Neural cell (in vitro differentiated cells): ENCODE measurements around the gene CHAF1B. TPM values are rescaled to one million over a fixed set of nuclear protein-coding genes. Genes with fewer than 3 reads are reported as not detected.

ENCODE experiments used
- H2AFZ ChIP-seq: fragments of 200-600, 300-800 bp; sonication (generic), shearing (Covaris generic); 2 replicates; pipeline ENCODE4 v1.6.0; 2014; ENCODE audit warnings: low read depth, mild to moderate bottlenecking, antibody characterized with exemption, low read length, moderate library complexity
- H3F3A ChIP-seq: fragments of 200-600 bp; shearing (Covaris generic); 2 replicates; pipeline ENCODE4 v1.6.1; 2016; ENCODE audit warnings: mild to moderate bottlenecking, moderate library complexity, mixed read lengths, antibody characterized with exemption, low read length; ENCODE audit not compliant: insufficient read depth, poor library complexity, severe bottlenecking
- H3K27ac ChIP-seq: fragments of 200-600, 300-800 bp; sonication (generic), shearing (Covaris generic); 2 replicates; pipeline ENCODE4 v1.5.1; 2014; ENCODE audit warnings: mild to moderate bottlenecking, low read length, moderate library complexity
- H3K27me3 ChIP-seq: fragments of 300-800, 200-600 bp; sonication (generic), shearing (Covaris generic); 2 replicates; pipeline ENCODE4 v1.6.0; 2014; ENCODE audit warnings: mild to moderate bottlenecking, low read depth, low read length, moderate library complexity; ENCODE audit not compliant: insufficient read depth
- H3K36me3 ChIP-seq: fragments of 300-800, 200-600 bp; sonication (generic), shearing (Covaris generic); 2 replicates; pipeline ENCODE4 v1.5.1; 2014; ENCODE audit warnings: mild to moderate bottlenecking, antibody characterized with exemption, low read length, moderate library complexity; ENCODE audit not compliant: insufficient read depth
- H3K4me2 ChIP-seq: fragments of 300-800, 200-600 bp; sonication (generic), shearing (Covaris generic); 2 replicates; pipeline ENCODE4 v1.6.0; 2014; ENCODE audit warnings: mild to moderate bottlenecking, low read length
- H3K4me3 ChIP-seq: fragments of 300-800, 200-600 bp; sonication (generic), shearing (Covaris generic); 2 replicates; pipeline ENCODE4 v1.5.1; 2014; ENCODE audit warnings: mild to moderate bottlenecking, low read length, moderate library complexity
- H3K79me2 ChIP-seq: fragments of 200-600 bp; shearing (Covaris generic); replicated peaks from 2 replicates; pipeline ENCODE4 v1.6.0; 2014; ENCODE audit warnings: mild to moderate bottlenecking, low read length, moderate library complexity; ENCODE audit not compliant: insufficient read depth
- H3K9ac ChIP-seq: fragments of 300-800, 200-600 bp; sonication (generic), shearing (Covaris generic); 2 replicates; pipeline ENCODE4 v1.6.1; 2016; ENCODE audit warnings: mild to moderate bottlenecking, low read length, mixed read lengths
- H3K9me2 ChIP-seq: fragments of 200-600 bp; shearing (Covaris generic); 2 replicates; pipeline ENCODE4 v1.6.1; 2016; ENCODE audit warnings: mild to moderate bottlenecking, low read length, mixed read lengths; ENCODE audit not compliant: insufficient read depth
- H3K9me3 ChIP-seq: fragments of 200-600, 300-800 bp; sonication (generic), shearing (Covaris generic); 2 replicates; pipeline ENCODE4 v1.6.1; 2016; ENCODE audit warnings: mild to moderate bottlenecking, mixed run types, low read length, moderate library complexity, mixed read lengths
- H4K20me1 ChIP-seq: fragments of 200-600 bp; shearing (Covaris generic); 2 replicates; pipeline ENCODE4 v1.6.1; 2016; ENCODE audit warnings: mild to moderate bottlenecking, mixed run types; ENCODE audit not compliant: insufficient read depth
- EP300 ChIP-seq: fragments of 450-650 bp; conservative IDR thresholded peaks from 2 replicates; pipeline ENCODE4 v1.6.1; 2014; ENCODE audit warnings: antibody characterized with exemption, mild to moderate bottlenecking, moderate library complexity; ENCODE audit not compliant: poor library complexity, severe bottlenecking
- EZH2 ChIP-seq: fragments of 200-600, 300-800 bp; shearing (Covaris generic), sonication (generic); IDR thresholded peaks from 2 replicates; pipeline ENCODE4 v1.6.1; 2014; ENCODE audit warnings: antibody characterized with exemption, low read length, borderline replicate concordance, mild to moderate bottlenecking; ENCODE audit not compliant: insufficient read depth, poor library complexity, severe bottlenecking
- MXI1 ChIP-seq: fragments of 450-650 bp; conservative IDR thresholded peaks from 2 replicates; pipeline ENCODE4 v1.6.1; 2014; ENCODE audit warnings: antibody characterized with exemption, mild to moderate bottlenecking; ENCODE audit not compliant: poor library complexity, severe bottlenecking
- POLR2AphosphoS5 ChIP-seq: IDR thresholded peaks from 2 replicates; pipeline ENCODE4 v1.6.1; 2012
- RAD21 ChIP-seq: fragments of 450-650 bp; conservative IDR thresholded peaks from 2 replicates; pipeline ENCODE4 v1.6.1; 2014; ENCODE audit warnings: antibody characterized with exemption, mild to moderate bottlenecking, moderate library complexity
- SMC3 ChIP-seq: fragments of 450-650 bp; conservative IDR thresholded peaks from 2 replicates; pipeline ENCODE4 v1.6.1; 2014; ENCODE audit warnings: antibody characterized with exemption, mild to moderate bottlenecking, moderate library complexity; ENCODE audit not compliant: poor library complexity
- TAF1 ChIP-seq: IDR thresholded peaks from 2 replicates; pipeline ENCODE4 v1.6.1; 2012; ENCODE audit warnings: low read depth
- polyA plus RNA-seq: library from polyadenylated mRNA; depleted of rRNA; stranded (reverse); fragments of >200 nt; gene quantifications from 2 replicates; pipeline ENCODE4 v1.2.3, GENCODE V29; 2014
- TF ChIP-seq, protein P1 (sequence below): IDR thresholded peaks from 2 replicates; pipeline ENCODE4 v1.6.1; 2012; ENCODE audit warnings: borderline replicate concordance
- TF ChIP-seq, protein P2 (sequence below): fragments of 450-650 bp; IDR thresholded peaks from 2 replicates; pipeline ENCODE4 v1.5.1; 2014; ENCODE audit warnings: antibody characterized with exemption, mild to moderate bottlenecking, moderate library complexity; ENCODE audit not compliant: poor library complexity, severe bottlenecking

Gene CHAF1B
- polyA plus RNA-seq, 1 donor from 2014 or later = 0.72 TPM

DNA sequence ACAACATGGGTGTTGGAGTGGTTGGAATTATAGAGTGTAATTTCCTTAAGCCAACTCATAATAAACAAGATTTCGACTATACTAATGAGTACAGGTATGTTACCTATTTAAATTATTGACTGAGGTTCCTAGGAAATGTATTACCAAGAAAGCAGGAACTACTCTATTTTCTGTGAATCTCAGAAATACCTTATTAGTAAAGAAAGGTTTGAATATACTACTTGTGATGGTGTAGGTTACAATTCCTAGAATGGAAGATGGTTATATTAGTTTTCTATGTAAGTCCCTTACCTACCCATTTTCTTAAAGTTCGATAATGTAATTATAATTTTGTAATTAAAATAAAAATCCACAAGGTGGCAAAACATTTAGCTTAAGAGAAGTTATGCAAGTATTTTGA is 35.9 kb upstream of the CHAF1B start:
- Histone ChIP-seq H3K27ac (no peak overlapping the region), H3K9ac (no peak overlapping the region), H3K4me3 (no peak overlapping the region), H3K4me2 (no peak overlapping the region), H3K79me2 (no peaks in the 10 kb centered on the region), H4K20me1 (no peaks in the 10 kb centered on the region), H3K36me3 (peaks cover 20% of the 10 kb centered on the region), H2AFZ (no peak overlapping the region), H3K9me2 (no peaks in the 10 kb centered on the region), H3K27me3 (no peaks in the 10 kb centered on the region), H3F3A (no peaks in the 10 kb centered on the region), H3K9me3 (no peaks in the 10 kb centered on the region)
- TF ChIP-seq SMC3 (no peak), EP300 (no peak), POLR2AphosphoS5 (no peak), RAD21 (no peak), EZH2 (no peak), MXI1 (no peak), TAF1 (no peak)
- TF ChIP-seq, protein P1, sequence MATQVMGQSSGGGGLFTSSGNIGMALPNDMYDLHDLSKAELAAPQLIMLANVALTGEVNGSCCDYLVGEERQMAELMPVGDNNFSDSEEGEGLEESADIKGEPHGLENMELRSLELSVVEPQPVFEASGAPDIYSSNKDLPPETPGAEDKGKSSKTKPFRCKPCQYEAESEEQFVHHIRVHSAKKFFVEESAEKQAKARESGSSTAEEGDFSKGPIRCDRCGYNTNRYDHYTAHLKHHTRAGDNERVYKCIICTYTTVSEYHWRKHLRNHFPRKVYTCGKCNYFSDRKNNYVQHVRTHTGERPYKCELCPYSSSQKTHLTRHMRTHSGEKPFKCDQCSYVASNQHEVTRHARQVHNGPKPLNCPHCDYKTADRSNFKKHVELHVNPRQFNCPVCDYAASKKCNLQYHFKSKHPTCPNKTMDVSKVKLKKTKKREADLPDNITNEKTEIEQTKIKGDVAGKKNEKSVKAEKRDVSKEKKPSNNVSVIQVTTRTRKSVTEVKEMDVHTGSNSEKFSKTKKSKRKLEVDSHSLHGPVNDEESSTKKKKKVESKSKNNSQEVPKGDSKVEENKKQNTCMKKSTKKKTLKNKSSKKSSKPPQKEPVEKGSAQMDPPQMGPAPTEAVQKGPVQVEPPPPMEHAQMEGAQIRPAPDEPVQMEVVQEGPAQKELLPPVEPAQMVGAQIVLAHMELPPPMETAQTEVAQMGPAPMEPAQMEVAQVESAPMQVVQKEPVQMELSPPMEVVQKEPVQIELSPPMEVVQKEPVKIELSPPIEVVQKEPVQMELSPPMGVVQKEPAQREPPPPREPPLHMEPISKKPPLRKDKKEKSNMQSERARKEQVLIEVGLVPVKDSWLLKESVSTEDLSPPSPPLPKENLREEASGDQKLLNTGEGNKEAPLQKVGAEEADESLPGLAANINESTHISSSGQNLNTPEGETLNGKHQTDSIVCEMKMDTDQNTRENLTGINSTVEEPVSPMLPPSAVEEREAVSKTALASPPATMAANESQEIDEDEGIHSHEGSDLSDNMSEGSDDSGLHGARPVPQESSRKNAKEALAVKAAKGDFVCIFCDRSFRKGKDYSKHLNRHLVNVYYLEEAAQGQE = no peak
- TF ChIP-seq, protein P2, sequence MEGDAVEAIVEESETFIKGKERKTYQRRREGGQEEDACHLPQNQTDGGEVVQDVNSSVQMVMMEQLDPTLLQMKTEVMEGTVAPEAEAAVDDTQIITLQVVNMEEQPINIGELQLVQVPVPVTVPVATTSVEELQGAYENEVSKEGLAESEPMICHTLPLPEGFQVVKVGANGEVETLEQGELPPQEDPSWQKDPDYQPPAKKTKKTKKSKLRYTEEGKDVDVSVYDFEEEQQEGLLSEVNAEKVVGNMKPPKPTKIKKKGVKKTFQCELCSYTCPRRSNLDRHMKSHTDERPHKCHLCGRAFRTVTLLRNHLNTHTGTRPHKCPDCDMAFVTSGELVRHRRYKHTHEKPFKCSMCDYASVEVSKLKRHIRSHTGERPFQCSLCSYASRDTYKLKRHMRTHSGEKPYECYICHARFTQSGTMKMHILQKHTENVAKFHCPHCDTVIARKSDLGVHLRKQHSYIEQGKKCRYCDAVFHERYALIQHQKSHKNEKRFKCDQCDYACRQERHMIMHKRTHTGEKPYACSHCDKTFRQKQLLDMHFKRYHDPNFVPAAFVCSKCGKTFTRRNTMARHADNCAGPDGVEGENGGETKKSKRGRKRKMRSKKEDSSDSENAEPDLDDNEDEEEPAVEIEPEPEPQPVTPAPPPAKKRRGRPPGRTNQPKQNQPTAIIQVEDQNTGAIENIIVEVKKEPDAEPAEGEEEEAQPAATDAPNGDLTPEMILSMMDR = no peak

DNA sequence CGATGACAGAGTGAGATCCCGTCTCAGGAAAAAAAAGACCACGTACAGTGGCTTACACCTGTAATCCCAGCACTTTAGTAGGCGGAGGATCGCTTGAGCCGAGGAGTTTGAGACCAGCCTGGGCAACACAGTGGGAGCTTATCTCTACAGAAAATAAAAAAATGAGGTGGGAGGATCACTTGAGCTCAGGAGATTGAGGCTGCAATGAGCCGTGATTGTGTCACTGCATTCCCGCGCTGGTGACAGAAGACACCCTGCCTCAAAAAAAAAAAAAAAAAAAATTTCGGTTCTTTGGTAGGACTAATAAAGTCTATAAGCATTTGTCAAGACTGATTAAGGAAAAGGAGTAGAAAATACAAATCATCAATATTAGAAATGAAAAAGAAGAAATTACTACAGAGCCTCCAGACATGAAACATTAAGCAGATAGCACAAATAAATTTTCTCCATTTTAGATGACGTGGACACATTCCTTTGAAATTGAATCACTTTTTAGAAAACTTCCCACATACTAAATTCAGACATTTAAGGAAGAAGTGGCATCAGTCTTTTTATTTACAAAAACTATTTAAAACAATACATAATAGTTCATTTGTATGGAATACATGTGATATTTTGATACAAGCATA is 34.8 kb upstream of the CHAF1B start:
- Histone ChIP-seq H3K36me3 (peaks cover 17% of the 10 kb centered on the region), H2AFZ (no peak overlapping the region), H3K27me3 (no peaks in the 10 kb centered on the region), H3K9me3 (no peaks in the 10 kb centered on the region), H3K4me3 (no peak overlapping the region), H3K27ac (no peak overlapping the region), H3K4me2 (no peak overlapping the region), H3F3A (no peaks in the 10 kb centered on the region), H4K20me1 (no peaks in the 10 kb centered on the region), H3K79me2 (no peaks in the 10 kb centered on the region), H3K9ac (no peak overlapping the region), H3K9me2 (no peaks in the 10 kb centered on the region)
- TF ChIP-seq, protein P1 = no peak
